ENCODE measurements around the gene CAT.
A peak's percentile ranks its signal among the peaks of the same experiment; 100 is the strongest.

Gene CAT

DNA sequence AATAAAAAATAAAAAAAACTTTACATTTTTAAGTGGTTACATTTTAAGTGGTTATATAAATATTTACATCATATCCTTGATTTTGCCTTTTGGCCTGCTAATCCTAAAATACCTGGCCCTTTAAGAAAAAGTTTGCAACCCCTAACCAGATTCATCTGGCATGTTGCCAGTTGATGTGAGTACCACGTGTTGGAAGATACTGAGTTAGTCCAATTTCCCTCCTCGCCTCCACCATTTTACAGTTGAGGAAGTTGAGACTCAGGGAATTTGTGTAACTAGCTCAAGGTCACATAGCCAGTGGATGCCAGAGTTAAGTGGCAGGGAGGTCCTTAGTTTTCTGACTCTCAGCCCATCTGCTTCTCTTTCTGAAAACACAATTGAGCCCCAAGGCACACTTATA is 69.8 kb downstream of the CAT start:
- Histone ChIP-seq H3K4me3 (replicated peaks; ENCODE audit: insufficient read depth, low read length) (no peak overlapping the region), H3K27me3 (ENCODE audit: insufficient read depth, poor library complexity, severe bottlenecking) (no peaks in the 10 kb centered on the region), H3K27ac (replicated peaks) (no peak overlapping the region)
- TF ChIP-seq SPI1 (IDR thresholded peaks at IDR 0.05; ENCODE audit: borderline replicate concordance, low read depth) = no peak
- TF ChIP-seq, protein P1, sequence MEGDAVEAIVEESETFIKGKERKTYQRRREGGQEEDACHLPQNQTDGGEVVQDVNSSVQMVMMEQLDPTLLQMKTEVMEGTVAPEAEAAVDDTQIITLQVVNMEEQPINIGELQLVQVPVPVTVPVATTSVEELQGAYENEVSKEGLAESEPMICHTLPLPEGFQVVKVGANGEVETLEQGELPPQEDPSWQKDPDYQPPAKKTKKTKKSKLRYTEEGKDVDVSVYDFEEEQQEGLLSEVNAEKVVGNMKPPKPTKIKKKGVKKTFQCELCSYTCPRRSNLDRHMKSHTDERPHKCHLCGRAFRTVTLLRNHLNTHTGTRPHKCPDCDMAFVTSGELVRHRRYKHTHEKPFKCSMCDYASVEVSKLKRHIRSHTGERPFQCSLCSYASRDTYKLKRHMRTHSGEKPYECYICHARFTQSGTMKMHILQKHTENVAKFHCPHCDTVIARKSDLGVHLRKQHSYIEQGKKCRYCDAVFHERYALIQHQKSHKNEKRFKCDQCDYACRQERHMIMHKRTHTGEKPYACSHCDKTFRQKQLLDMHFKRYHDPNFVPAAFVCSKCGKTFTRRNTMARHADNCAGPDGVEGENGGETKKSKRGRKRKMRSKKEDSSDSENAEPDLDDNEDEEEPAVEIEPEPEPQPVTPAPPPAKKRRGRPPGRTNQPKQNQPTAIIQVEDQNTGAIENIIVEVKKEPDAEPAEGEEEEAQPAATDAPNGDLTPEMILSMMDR (IDR thresholded peaks at IDR 0.05; ENCODE audit: insufficient read depth, low read length) = no peak
- TF ChIP-seq, protein P2, sequence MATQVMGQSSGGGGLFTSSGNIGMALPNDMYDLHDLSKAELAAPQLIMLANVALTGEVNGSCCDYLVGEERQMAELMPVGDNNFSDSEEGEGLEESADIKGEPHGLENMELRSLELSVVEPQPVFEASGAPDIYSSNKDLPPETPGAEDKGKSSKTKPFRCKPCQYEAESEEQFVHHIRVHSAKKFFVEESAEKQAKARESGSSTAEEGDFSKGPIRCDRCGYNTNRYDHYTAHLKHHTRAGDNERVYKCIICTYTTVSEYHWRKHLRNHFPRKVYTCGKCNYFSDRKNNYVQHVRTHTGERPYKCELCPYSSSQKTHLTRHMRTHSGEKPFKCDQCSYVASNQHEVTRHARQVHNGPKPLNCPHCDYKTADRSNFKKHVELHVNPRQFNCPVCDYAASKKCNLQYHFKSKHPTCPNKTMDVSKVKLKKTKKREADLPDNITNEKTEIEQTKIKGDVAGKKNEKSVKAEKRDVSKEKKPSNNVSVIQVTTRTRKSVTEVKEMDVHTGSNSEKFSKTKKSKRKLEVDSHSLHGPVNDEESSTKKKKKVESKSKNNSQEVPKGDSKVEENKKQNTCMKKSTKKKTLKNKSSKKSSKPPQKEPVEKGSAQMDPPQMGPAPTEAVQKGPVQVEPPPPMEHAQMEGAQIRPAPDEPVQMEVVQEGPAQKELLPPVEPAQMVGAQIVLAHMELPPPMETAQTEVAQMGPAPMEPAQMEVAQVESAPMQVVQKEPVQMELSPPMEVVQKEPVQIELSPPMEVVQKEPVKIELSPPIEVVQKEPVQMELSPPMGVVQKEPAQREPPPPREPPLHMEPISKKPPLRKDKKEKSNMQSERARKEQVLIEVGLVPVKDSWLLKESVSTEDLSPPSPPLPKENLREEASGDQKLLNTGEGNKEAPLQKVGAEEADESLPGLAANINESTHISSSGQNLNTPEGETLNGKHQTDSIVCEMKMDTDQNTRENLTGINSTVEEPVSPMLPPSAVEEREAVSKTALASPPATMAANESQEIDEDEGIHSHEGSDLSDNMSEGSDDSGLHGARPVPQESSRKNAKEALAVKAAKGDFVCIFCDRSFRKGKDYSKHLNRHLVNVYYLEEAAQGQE (IDR thresholded peaks at IDR 0.05; ENCODE audit: insufficient replicate concordance, low read depth) = no peak
- TF ChIP-seq GABPA (IDR thresholded peaks at IDR 0.05; ENCODE audit: low read depth) = no peak
- TF ChIP-seq POLR2AphosphoS5 (IDR thresholded peaks at IDR 0.05; ENCODE audit: low read depth) = no peak
- DNase-seq (ENCODE audit: low read depth in 1 of 2, low spot score in 1 of 2) = peak; percentile 13 to 27

DNA sequence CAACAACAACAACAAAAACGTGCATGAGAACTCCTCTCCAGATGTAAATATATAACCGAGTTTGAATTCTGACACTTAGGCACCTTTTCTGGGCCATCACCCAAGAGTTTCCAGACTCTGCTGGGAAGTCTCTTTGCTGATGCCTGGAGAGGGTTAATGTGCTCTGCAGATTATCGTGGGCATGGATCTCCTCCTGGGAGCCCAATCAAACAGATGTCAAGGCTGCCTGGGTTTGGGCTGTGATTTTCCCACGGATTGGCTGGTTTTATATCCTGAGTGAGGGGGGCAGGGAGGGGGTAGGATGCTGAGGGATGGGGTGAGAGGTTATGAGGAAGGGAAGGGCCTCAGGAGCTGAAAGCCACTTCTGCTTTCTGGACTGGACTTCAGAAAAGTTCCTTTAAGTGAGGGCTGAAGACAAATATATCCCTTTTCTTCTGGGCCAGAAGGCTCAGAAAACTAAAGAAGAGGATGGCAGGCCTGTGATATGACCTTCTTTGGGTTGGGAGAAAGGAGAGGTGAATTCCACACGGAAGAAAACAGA is 70.7 kb downstream of the CAT start:
- TF ChIP-seq, protein P2 (IDR thresholded peaks at IDR 0.05; ENCODE audit: insufficient replicate concordance, low read depth) = no peak
- TF ChIP-seq SPI1 (IDR thresholded peaks at IDR 0.05; ENCODE audit: borderline replicate concordance, low read depth) = peak; percentile 92
- peak in 1 of 2 experiments; percentile 28 for DNase-seq (ENCODE audit: low read depth in 1 of 2, low spot score in 1 of 2)
- no peak overlapping the region for H3K27ac ChIP-seq (replicated peaks)
- H3K27me3 ChIP-seq (ENCODE audit: insufficient read depth, poor library complexity, severe bottlenecking) = no peaks in the 10 kb centered on the region
- no peak overlapping the region for H3K4me3 ChIP-seq (replicated peaks; ENCODE audit: insufficient read depth, low read length)

DNA sequence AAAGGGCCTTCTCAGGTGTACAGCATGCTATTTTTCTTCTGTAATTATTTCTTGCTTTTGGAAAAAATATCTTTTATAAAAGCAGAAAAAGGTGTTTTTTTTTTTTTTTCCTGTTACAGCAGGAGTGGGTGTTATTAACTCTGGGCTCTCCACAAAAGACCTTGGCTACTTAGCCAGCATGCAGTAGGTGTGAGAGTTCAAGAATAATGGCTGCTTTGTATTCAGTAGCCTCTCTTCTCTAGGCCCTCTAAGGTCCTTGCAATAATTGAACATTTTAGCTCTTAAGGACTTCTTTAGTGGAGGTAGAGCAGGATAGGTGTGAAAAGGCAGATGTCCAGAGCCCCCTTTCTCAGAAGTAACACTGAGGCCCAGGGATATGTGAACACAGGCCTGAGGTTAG is 71.5 kb downstream of the CAT start:
- no peaks in the 10 kb centered on the region for H3K27me3 ChIP-seq (ENCODE audit: insufficient read depth, poor library complexity, severe bottlenecking)

More for the DNA sequence above, 71.5 kb downstream of the CAT start:
- no peak for DNase-seq (ENCODE audit: low read depth in 1 of 2, low spot score in 1 of 2)
- H3K4me3 ChIP-seq (replicated peaks; ENCODE audit: insufficient read depth, low read length) = no peak overlapping the region
- no peak overlapping the region for H3K27ac ChIP-seq (replicated peaks)
- TF ChIP-seq POLR2AphosphoS5 (IDR thresholded peaks at IDR 0.05; ENCODE audit: low read depth) (no peak), SPI1 (IDR thresholded peaks at IDR 0.05; ENCODE audit: borderline replicate concordance, low read depth) (no peak), GABPA (IDR thresholded peaks at IDR 0.05; ENCODE audit: low read depth) (no peak)
- TF ChIP-seq, protein P2 (IDR thresholded peaks at IDR 0.05; ENCODE audit: insufficient replicate concordance, low read depth) = no peak
- TF ChIP-seq, protein P1 (IDR thresholded peaks at IDR 0.05; ENCODE audit: insufficient read depth, low read length) = no peak
